HEK293 (cell line): ENCODE results near the gene ASXL1.

Experiments
- CTCF ChIA-PET: fragments of 350-600 bp; formaldehyde crosslinking; extraction: SDS; loops from one replicate; lab custom pipeline; 2021; ENCODE audit warnings: antibody characterized with exemption; lab: Yijun Ruan, JAX
- POLR2A ChIA-PET: fragments of 300-600 bp; formaldehyde crosslinking; extraction: SDS; loops from one replicate; lab custom pipeline; 2020; ENCODE audit warnings: antibody characterized with exemption, inconsistent platforms; lab: Yijun Ruan, JAX
- H3K27ac ChIP-seq: fragments of 200-500 bp; sonication (Bioruptor generic); 2 replicates; pipeline ENCODE4 v1.5.1; 2014; ENCODE audit warnings: low read depth, low read length, control low read depth, inconsistent platforms; ENCODE audit errors: extremely low read depth
- H3K36me3 ChIP-seq, 2 experiments: fragments of 200-500 bp in 1 of 2; sonication (Bioruptor generic) in 1 of 2; 1 replicate in 1 of 2; 2 replicates in 1 of 2; pipeline ENCODE4 v1.5.1; 2014 to 2017; ENCODE audit warnings: inconsistent platforms in 2 of 2, low read length in 2 of 2; ENCODE audit not compliant: control insufficient read depth in 2 of 2, insufficient read depth in 1 of 2
- H3K4me1 ChIP-seq: fragments of 200-500 bp; sonication (Bioruptor generic); 2 replicates; pipeline ENCODE4 v1.5.1; 2014; ENCODE audit warnings: mild to moderate bottlenecking, low read length, inconsistent platforms; ENCODE audit not compliant: control insufficient read depth, insufficient read depth
- H3K4me3 ChIP-seq: 2 replicates; pipeline ENCODE4 v1.5.1; 2011; ENCODE audit warnings: low read depth, mild to moderate bottlenecking, control low read depth, low read length, moderate library complexity
- H3K9me3 ChIP-seq: fragments of 200-500 bp; sonication (Bioruptor generic); 2 replicates; pipeline ENCODE4 v1.5.1; 2014; ENCODE audit warnings: low read depth, low read length, inconsistent platforms; ENCODE audit not compliant: control insufficient read depth, insufficient read depth
- HOXC10 ChIP-seq: sonication (generic); formaldehyde crosslinking; IDR thresholded peaks from 2 replicates; pipeline ENCODE4 v1.8.1; 2023; ENCODE audit warnings: mild to moderate bottlenecking, missing genetic modification reagents
- HOXD13 ChIP-seq: sonication (generic); formaldehyde crosslinking; IDR thresholded peaks from 2 replicates; pipeline ENCODE4 v1.8.0; 2022; ENCODE audit warnings: missing genetic modification reagents, borderline replicate concordance
- PRDM1 ChIP-seq: fragments of 450-650 bp; formaldehyde crosslinking; IDR thresholded peaks from 2 replicates; pipeline ENCODE4; 2016; ENCODE audit warnings: missing biosample characterization, missing genetic modification characterization
- PRDM10 ChIP-seq: fragments of 450-650 bp; formaldehyde crosslinking; IDR thresholded peaks from 2 replicates; pipeline ENCODE4 v1.5.1; 2016; ENCODE audit warnings: missing biosample characterization, missing genetic modification characterization
- SP2 ChIP-seq: fragments of 450-650 bp; formaldehyde crosslinking; IDR thresholded peaks from 2 replicates; pipeline ENCODE4 v1.5.1; 2016; ENCODE audit warnings: missing biosample characterization, missing genetic modification characterization
- WT1 ChIP-seq: fragments of 450-650 bp; formaldehyde crosslinking; IDR thresholded peaks from 2 replicates; pipeline ENCODE4 v1.5.1; 2016; ENCODE audit warnings: missing biosample characterization, missing genetic modification characterization
- ZBTB21 ChIP-seq: fragments of 450-650 bp; formaldehyde crosslinking; IDR thresholded peaks from 2 replicates; pipeline ENCODE4 v1.5.1; 2017; ENCODE audit warnings: missing biosample characterization, missing genetic modification characterization
- ZNF133 ChIP-seq: fragments of 450-650 bp; formaldehyde crosslinking; IDR thresholded peaks from 2 replicates; pipeline ENCODE4 v1.5.1; 2016; ENCODE audit warnings: missing biosample characterization, missing genetic modification characterization
- ZNF16 ChIP-seq: fragments of 450-650 bp; formaldehyde crosslinking; IDR thresholded peaks from 2 replicates; pipeline ENCODE4 v1.5.1; 2016; ENCODE audit warnings: low read depth, missing biosample characterization, missing genetic modification characterization
- ZNF2 ChIP-seq: fragments of 450-650 bp; formaldehyde crosslinking; IDR thresholded peaks from 2 replicates; pipeline ENCODE4 v1.5.1; 2016; ENCODE audit warnings: missing biosample characterization, missing genetic modification characterization
- ZNF211 ChIP-seq: fragments of 450-650 bp; formaldehyde crosslinking; IDR thresholded peaks from 2 replicates; pipeline ENCODE4 v1.5.1; 2016; ENCODE audit warnings: low read depth, missing biosample characterization, missing genetic modification characterization
- ZNF26 ChIP-seq: fragments of 450-650 bp; formaldehyde crosslinking; IDR thresholded peaks from 2 replicates; pipeline ENCODE4 v1.5.1; 2016; ENCODE audit warnings: missing biosample characterization, missing genetic modification characterization
- ZNF37A ChIP-seq: fragments of 450-650 bp; IDR thresholded peaks from 2 replicates; pipeline ENCODE4 v1.5.1; 2018; ENCODE audit warnings: missing biosample characterization, missing genetic modification characterization
- ZNF501 ChIP-seq: fragments of 450-650 bp; formaldehyde crosslinking; IDR thresholded peaks from 2 replicates; pipeline ENCODE4 v1.5.1; 2016; ENCODE audit warnings: missing biosample characterization, missing genetic modification characterization
- ZNF510 ChIP-seq: fragments of 450-650 bp; formaldehyde crosslinking; IDR thresholded peaks from 2 replicates; pipeline ENCODE4 v1.5.1; 2018; ENCODE audit warnings: mild to moderate bottlenecking, missing genetic modification characterization, missing biosample characterization; ENCODE audit not compliant: insufficient replicate concordance
- ZNF514 ChIP-seq: fragments of 450-650 bp; formaldehyde crosslinking; IDR thresholded peaks from 2 replicates; pipeline ENCODE4 v1.5.1; 2016; ENCODE audit warnings: missing biosample characterization, missing genetic modification characterization
- ZNF548 ChIP-seq: fragments of 450-650 bp; formaldehyde crosslinking; IDR thresholded peaks from 2 replicates; pipeline ENCODE4 v1.5.1; 2016; ENCODE audit warnings: missing biosample characterization, missing genetic modification characterization
- ZNF624 ChIP-seq: fragments of 450-650 bp; formaldehyde crosslinking; IDR thresholded peaks from 2 replicates; pipeline ENCODE4 v1.5.1; 2017; ENCODE audit warnings: missing biosample characterization, missing genetic modification characterization
- ZSCAN23 ChIP-seq: fragments of 450-650 bp; formaldehyde crosslinking; IDR thresholded peaks from 2 replicates; pipeline ENCODE4 v1.5.1; 2016; ENCODE audit warnings: missing biosample characterization, missing genetic modification characterization
- ZSCAN30 ChIP-seq: fragments of 450-650 bp; IDR thresholded peaks from 2 replicates; pipeline ENCODE4 v1.5.1; 2018; ENCODE audit warnings: missing biosample characterization, mild to moderate bottlenecking, missing genetic modification characterization, moderate library complexity
- TF ChIP-seq, protein P1 (sequence below): fragments of 450-650 bp; formaldehyde crosslinking; IDR thresholded peaks from 2 replicates; pipeline ENCODE4 v1.5.1; 2016; ENCODE audit warnings: missing biosample characterization, missing genetic modification characterization, borderline replicate concordance

ASXL1 gene

GRCh38 chr20:32397567-32398084, 39.5 kb downstream of the ASXL1 start (continued):
- TF ChIP-seq PRDM10 (no peak), ZBTB21 (tag by site-specific recombination) (no peak), ZNF624 (tag by site-specific recombination) (no peak), ZNF510 (tag by site-specific recombination) (no peak), WT1 (no peak), HOXD13 (CRISPR knock-in tag) (no peak), ZNF501 (tag by site-specific recombination) (no peak)

DNA sequence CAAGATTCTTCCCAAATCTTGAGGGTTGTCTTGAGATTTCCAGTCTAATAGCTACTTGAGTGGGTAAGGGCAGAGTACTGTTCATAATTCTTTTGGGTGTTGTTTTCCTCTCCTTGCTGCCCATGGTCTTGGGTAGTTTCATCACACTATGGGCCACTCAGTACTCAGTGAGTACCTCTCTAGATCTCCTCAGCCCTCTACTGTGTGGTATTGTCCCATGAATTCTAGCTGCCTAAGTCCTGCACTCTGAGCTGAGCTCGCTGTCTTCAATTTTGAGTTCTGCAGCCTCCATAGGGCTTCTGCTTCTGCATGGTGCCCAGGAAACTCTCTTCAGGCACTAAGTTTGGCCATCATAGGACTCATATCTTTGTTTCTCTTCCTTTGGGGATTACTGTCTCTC, 42.3 kb downstream of the ASXL1 start:
- POLR2A ChIA-PET: no interaction called here
- CTCF ChIA-PET: no interaction called here

More for the DNA sequence above, 42.3 kb downstream of the ASXL1 start:
- no peaks in the 10 kb centered on the region for H3K9me3 ChIP-seq
- H3K4me3 ChIP-seq: no peak overlapping the region
- H3K4me1 ChIP-seq: no peaks in the 10 kb centered on the region
- H3K36me3 ChIP-seq: peaks cover 5 to 7% of the 10 kb centered on the region in 2 experiments; a peak in 2 of 3 replicates
- H3K27ac ChIP-seq: no peak overlapping the region
- TF ChIP-seq ZNF133 (tag by site-specific recombination) (no peak), ZNF211 (tag by site-specific recombination) (no peak), ZNF548 (tag by site-specific recombination) (no peak), ZNF2 (tag by site-specific recombination) (no peak), PRDM1 (tag by site-specific recombination) (no peak), ZNF514 (tag by site-specific recombination) (no peak), HOXC10 (CRISPR knock-in tag) (no peak), ZNF26 (no peak), WT1 (no peak), SP2 (tag by site-specific recombination) (no peak), ZNF16 (tag by site-specific recombination) (no peak), ZSCAN30 (tag by site-specific recombination) (no peak), ZSCAN23 (tag by site-specific recombination) (no peak), ZNF37A (tag by site-specific recombination) (no peak)
- TF ChIP-seq, protein P1, sequence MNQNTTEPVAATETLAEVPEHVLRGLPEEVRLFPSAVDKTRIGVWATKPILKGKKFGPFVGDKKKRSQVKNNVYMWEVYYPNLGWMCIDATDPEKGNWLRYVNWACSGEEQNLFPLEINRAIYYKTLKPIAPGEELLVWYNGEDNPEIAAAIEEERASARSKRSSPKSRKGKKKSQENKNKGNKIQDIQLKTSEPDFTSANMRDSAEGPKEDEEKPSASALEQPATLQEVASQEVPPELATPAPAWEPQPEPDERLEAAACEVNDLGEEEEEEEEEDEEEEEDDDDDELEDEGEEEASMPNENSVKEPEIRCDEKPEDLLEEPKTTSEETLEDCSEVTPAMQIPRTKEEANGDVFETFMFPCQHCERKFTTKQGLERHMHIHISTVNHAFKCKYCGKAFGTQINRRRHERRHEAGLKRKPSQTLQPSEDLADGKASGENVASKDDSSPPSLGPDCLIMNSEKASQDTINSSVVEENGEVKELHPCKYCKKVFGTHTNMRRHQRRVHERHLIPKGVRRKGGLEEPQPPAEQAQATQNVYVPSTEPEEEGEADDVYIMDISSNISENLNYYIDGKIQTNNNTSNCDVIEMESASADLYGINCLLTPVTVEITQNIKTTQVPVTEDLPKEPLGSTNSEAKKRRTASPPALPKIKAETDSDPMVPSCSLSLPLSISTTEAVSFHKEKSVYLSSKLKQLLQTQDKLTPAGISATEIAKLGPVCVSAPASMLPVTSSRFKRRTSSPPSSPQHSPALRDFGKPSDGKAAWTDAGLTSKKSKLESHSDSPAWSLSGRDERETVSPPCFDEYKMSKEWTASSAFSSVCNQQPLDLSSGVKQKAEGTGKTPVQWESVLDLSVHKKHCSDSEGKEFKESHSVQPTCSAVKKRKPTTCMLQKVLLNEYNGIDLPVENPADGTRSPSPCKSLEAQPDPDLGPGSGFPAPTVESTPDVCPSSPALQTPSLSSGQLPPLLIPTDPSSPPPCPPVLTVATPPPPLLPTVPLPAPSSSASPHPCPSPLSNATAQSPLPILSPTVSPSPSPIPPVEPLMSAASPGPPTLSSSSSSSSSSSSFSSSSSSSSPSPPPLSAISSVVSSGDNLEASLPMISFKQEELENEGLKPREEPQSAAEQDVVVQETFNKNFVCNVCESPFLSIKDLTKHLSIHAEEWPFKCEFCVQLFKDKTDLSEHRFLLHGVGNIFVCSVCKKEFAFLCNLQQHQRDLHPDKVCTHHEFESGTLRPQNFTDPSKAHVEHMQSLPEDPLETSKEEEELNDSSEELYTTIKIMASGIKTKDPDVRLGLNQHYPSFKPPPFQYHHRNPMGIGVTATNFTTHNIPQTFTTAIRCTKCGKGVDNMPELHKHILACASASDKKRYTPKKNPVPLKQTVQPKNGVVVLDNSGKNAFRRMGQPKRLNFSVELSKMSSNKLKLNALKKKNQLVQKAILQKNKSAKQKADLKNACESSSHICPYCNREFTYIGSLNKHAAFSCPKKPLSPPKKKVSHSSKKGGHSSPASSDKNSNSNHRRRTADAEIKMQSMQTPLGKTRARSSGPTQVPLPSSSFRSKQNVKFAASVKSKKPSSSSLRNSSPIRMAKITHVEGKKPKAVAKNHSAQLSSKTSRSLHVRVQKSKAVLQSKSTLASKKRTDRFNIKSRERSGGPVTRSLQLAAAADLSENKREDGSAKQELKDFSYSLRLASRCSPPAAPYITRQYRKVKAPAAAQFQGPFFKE (tag by site-specific recombination): no peak
- TF ChIP-seq, all 188 proteins: peak for 0
